Endothelial cell of umbilical vein (primary cell): Measurements from ENCODE around the gene PDIA4.

Source experiments
- CTCF ChIP-seq, 2 donors: IDR thresholded peaks; 1 replicate in 1 of 2; 2 replicates in 1 of 2; pipeline ENCODE4 v1.5.1; 2011; ENCODE audit warnings: low read length in 2 of 2, mild to moderate bottlenecking in 2 of 2, moderate library complexity in 2 of 2, control low read depth in 1 of 2, inconsistent platforms in 1 of 2, low read depth in 1 of 2; ENCODE audit not compliant: insufficient read depth in 1 of 2; ENCODE audit errors: extremely low read depth in 1 of 2
- EZH2 ChIP-seq: IDR thresholded peaks from 2 replicates; pipeline ENCODE4 v1.6.1; 2012; ENCODE audit warnings: borderline replicate concordance, low read depth, mild to moderate bottlenecking, moderate library complexity, low read length, inconsistent platforms; ENCODE audit not compliant: severe bottlenecking
- FOS ChIP-seq: IDR thresholded peaks from 2 replicates; pipeline ENCODE4 v1.6.1; 2011; ENCODE audit warnings: mild to moderate bottlenecking, low read length, moderate library complexity, borderline replicate concordance; ENCODE audit not compliant: insufficient read depth
- JUN ChIP-seq: IDR thresholded peaks from 2 replicates; pipeline ENCODE4 v1.6.1; 2011; ENCODE audit warnings: borderline replicate concordance, low read depth; ENCODE audit not compliant: insufficient read length, insufficient read depth
- MYC ChIP-seq: IDR thresholded peaks from one replicate; pipeline ENCODE4 v1.6.1; 2011; ENCODE audit warnings: mild to moderate bottlenecking, low read depth, low read length
- POLR2A ChIP-seq: IDR thresholded peaks from 2 replicates; pipeline ENCODE4 v1.6.1; 2012; ENCODE audit warnings: low read depth, mild to moderate bottlenecking, control low read depth, low read length
- POLR2AphosphoS5 ChIP-seq: IDR thresholded peaks from 2 replicates; pipeline ENCODE4 v1.6.1; 2012; ENCODE audit warnings: low read depth, mild to moderate bottlenecking, control low read depth, low read length, moderate library complexity; ENCODE audit not compliant: insufficient read depth
- TF ChIP-seq, protein P1 (sequence below): IDR thresholded peaks from 2 replicates; pipeline ENCODE4 v1.6.1; 2011; ENCODE audit not compliant: insufficient read depth, insufficient read length

DNA sequence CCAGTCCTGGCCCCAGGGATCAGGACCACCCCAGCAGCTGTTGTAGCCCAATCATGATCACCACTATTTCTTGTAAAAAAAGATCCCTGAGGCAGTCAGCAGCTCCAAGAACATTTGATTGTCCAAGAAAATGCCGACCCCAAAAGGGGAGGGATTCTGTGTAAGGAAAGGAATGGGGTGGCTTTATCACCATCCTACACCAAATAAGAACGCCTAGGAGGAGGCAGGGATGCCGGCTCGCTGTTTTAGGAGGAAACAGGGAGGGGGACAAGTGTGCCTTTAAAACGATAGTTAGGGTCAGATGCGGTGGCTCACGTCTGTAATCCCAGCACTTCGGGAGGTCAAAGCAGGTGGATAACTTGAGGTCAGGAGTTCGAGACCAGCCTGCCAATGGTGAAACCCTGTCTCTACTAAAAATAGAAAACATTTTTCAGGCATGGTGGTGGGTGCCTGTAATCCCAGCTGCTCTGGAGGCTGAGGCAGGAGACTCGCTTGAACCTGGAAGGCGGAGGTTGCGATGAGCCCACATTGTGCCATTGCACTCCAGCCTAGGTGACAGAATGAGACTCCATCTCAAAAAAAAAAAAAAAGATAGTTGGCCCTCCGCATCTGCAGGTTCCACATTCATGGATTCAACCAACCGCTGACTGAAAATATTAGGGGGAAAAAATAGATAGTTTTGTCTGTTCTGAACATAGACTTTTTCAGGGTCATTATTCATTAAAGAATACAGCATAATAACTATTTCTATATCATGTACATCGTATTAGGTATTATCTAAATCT is 63.6 kb downstream of the PDIA4 start:
- TF ChIP-seq POLR2AphosphoS5 (no peak), CTCF (IDR thresholded peaks at IDR 0.05; ENCODE audit: extremely low read depth in 1 of 2, insufficient read depth in 1 of 2, low read depth in 1 of 2, low read length in 2 of 2) (no peak), EZH2 (no peak), JUN (no peak), POLR2A (no peak), FOS (no peak), MYC (no peak)
- TF ChIP-seq, protein P1, sequence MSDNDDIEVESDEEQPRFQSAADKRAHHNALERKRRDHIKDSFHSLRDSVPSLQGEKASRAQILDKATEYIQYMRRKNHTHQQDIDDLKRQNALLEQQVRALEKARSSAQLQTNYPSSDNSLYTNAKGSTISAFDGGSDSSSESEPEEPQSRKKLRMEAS, result no peak
